DMS53 treated with DMSO at 0.1 percent for 48 hours (cell line): ENCODE results near the gene NELL2.

Experiments used
- DNase-seq: peaks from one replicate; lab custom pipeline; 2025; ENCODE audit not compliant: unreplicated experiment; lab: John Stamatoyannopoulos, UW

NELL2 gene

GRCh38 chr12:44627387-44628166 is 248.5 kb downstream of the NELL2 start:
- no peak for DNase-seq

GRCh38 chr12:44626883-44627282 is 249.2 kb downstream of the NELL2 start:
- no peak for DNase-seq

DNA sequence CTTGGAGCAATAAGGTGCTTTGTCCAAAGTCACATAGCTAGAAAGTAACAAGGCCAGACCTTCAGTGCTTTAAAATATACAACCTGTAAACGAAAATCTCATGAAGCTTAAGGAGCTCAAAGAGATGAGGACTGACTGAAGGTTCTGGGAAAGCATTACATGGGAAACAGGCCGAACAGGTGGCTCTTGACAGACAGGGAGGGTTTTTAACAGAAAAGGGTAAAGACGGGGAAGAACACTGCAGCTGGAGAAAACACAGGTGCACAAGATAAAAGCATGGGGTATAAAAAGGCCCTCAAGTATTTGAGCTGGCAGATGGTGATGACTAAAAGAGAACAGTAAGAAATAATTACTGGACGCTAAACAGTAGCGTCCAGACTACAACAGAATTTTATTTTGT is 257.2 kb downstream of the NELL2 start:
- peak; percentile 67 for DNase-seq

DNA sequence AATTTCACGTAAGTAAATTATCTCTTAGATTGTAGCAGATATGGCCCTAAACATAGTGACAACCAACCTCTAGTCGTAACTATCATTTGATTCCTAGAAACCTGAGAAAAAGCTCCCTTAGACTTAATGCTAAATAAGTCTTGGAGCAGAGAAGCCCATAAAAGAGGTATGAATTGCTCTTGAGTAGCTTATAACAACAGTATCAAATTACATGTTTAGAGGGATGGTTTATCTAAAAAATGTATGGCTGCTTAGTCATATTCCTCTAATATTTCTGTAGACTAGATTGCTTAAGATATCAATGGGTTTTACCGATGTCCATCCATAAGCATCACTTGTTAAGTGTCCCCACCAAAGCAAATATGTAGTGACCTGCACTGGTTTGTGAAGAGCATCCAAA is 259.7 kb downstream of the NELL2 start:
- DNase-seq = peak; percentile 83

GRCh38 chr12:44611538-44611937 is 264.6 kb downstream of the NELL2 start:
- no peak for DNase-seq

GRCh38 chr12:44603701-44604100 is 272.4 kb downstream of the NELL2 start:
- DNase-seq = no peak

- no peak for DNase-seq
Measured at GRCh38 chr12:44592626-44593025, 283.5 kb downstream of the NELL2 start.

GRCh38 chr12:44589697-44590096 is 286.4 kb downstream of the NELL2 start:
- peak; percentile 60 for DNase-seq

DNA sequence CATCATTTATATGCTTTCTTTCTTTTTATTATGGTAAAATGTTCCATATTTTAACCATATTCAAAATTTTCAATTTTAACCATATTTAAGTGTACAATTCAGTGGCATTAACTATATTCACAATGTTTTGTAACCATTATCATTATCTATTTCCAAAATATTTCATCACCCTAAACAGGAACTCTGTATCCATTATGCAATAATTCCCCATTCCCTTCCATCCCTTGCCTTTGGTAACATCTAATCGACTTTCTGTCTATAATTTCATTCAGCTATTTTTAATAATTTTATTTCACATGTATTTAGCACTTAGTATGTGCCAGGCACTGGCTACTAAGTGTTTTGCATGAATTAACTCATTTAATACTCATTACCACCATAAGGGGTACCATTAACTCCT is 287.5 kb downstream of the NELL2 start:
- DNase-seq = no peak

- DNase-seq = no peak
Measured at GRCh38 chr12:44584625-44585024, 291.5 kb downstream of the NELL2 start.

- no peak for DNase-seq
Measured at GRCh38 chr12:44582521-44582920, 293.6 kb downstream of the NELL2 start.

GRCh38 chr12:44581642-44582242 is 294.4 kb downstream of the NELL2 start:
- DNase-seq = no peak

GRCh38 chr12:44574586-44574985 is 301.5 kb downstream of the NELL2 start:
- no peak for DNase-seq

DNA sequence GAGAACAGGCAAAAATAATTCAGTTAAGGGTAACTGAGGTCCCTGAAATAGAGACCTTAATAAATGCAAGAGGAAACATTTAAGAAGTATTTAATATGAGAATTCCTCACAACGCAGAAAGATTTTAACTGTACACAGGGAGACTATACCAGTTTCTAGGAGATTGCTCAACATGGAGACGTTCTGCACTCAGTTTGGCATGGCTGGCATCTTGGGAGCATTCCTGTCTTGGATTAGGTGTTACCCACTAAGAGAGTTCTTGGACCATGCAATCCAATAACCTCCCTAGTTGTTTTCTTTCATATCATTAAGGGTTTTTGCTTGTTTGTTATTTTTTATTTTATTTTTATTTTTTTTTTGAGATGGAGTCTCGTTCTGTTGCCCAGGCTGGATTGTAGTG is 302.4 kb downstream of the NELL2 start:
- no peak for DNase-seq

GRCh38 chr12:44571006-44571550 is 305.0 kb downstream of the NELL2 start:
- peak; percentile 77 for DNase-seq

DNA sequence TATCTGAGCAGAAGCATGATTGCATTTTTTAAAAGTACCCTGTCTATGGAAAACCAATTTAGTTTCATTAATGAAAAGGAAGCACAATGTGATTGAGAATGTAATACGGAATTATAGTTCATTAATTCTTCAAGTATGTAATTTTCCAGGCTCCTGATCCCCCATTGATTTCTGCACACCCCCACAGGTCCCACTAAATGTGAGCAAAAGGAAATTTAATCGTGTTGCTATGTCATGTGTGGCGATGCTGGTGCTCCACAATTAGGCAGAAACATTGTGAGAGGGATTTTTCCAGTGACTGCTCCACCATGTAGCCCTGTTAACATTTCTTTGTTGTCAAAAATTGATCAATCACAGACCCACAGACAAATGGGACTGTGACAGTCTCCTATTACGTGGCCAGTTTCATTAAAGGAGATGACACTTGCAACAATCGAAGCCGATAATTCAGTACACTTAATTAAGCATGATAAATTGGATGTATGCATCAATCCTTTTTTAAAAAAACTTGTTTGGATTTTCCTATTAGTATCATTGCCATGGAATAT is 306.0 kb downstream of the NELL2 start:
- no peak for DNase-seq

- no peak for DNase-seq
Measured at GRCh38 chr12:44565163-44565562, 311.0 kb downstream of the NELL2 start.

- no peak for DNase-seq
Measured at GRCh38 chr12:44563486-44563885, 312.6 kb downstream of the NELL2 start.

DNA sequence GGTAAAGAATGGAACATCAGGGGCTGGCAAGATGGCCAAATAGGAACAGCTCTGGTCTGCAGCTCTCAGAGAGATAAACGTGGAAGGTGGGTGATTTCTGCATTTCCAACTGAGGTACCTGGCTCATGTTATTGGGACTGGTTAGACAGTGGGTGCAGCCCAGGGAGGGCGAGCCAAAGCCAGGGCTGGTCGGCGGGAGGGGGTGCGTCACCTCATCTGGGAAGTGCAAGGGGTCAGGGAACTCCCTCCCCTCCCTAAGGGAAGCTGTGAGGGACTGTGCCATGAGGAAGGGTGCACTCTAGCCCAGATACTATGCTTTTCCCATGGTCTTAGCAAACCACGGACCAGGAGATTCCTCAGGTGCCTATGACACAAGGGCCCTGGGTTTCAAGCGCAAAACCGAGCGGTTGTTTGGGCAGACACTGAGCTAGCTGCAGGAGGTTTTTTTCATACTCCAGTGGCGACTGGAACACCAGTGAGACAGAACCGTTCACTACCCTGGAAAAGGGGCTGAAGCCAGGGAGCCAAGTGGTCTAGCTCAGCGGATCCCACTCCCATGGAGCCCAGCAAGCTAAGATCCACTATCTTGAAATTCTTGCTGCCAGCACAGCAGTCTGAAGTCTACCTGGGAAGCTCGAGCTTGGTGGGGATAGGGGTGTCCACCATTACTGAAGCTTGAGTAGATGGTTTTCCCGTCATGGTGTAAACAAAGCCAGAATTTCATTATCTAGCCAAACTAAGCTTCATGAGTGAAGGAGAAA is 317.6 kb downstream of the NELL2 start:
- no peak for DNase-seq

- no peak for DNase-seq
Measured at GRCh38 chr12:44555454-44555853, 320.7 kb downstream of the NELL2 start.

DNA sequence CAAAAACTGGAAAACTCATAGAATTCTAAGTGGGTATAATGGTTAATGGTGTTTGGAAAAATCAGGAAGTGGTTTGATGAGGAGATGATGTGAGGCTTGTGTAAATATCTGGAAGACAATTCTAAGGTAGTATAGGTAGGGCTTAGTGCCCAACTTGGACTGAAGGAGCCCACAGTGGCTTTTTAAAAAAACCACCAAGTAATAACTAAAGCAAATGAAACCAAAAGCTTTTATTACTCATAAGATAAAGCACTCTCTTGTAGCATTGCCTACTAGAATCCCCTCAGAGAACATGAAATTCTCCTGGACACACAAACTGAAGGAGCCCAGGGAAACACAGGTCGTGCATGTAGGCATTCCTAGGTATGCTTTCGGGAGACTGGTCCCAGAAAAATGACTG is 324.5 kb downstream of the NELL2 start:
- no peak for DNase-seq
